NOMO-1 treated with dmso at 0.1 percent for 144 hours (cell line): ENCODE measurements around the gene MYOM3.

Experiments used
- DNase-seq: peaks from one replicate; lab custom pipeline; 2025; ENCODE audit not compliant: unreplicated experiment; lab: John Stamatoyannopoulos, UW

MYOM3 gene

DNA sequence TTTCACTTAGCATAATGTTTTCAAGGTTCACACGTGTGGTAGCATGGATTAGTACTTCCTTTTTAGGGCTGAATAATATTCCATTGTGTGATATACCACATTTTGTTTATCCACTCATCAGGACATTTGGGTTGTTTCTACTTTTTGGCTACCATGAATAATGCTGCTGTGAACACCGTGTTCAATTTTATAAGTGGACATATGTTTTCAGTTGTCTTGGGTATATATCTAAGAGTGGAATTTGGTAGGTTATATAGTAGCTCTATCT, 27.2 kb upstream of the MYOM3 start:
- DNase-seq: no peak

GRCh38 chr1:24138476-24139221, 26.7 kb upstream of the MYOM3 start:
- no peak for DNase-seq

DNA sequence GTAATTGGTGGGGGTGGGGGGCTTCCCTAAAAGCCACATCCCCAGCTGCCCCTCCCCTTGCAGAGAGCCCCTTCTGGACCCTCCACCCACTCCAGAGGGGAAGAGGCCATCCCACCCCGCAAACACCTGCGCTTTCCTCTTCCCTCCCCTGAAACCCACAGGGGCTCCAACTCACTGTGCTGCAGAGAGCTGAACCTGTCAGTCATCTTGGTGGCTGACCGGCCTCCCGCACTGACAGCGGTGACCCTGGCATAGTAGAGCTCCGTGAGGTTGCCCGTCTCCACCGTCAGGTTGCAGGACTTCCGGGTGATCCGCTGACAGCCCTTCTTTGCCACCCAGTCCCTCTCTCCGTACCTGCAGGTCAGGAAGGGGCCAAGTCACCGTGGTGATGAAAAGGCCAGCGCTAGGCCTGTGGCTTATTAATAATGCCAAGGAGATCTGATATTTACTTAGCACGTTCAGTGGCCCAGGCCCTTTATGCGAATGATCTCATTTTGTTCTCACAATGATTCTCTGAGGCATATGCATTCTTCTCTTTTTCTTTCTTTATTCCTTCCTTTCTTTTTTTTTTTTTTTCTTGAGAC, 25.1 kb upstream of the MYOM3 start:
- DNase-seq: no peak

GRCh38 chr1:24134376-24134775, 22.4 kb upstream of the MYOM3 start:
- DNase-seq: no peak

- DNase-seq: no peak
These were observed 21.9 kb upstream of the MYOM3 start for GRCh38 chr1:24133819-24134218.

DNA sequence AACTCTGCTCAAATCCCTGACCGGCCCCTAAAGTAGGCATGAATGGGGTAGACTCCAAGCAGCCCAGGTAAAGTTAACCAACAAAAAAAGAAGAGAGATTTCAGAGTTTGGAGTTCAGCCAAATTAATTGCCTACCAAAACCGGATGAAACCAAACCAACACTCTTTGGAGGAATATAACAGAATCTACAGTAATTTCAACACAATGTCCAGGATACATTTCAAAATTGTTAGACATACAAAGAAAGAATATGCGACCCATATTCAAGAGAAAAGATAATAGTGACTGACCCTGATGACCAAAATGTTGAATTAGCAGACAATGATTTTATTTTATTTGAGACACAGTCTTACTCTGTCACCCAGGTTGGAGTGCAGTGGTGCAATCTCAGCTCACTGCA, 18.4 kb upstream of the MYOM3 start:
- DNase-seq: no peak

DNA sequence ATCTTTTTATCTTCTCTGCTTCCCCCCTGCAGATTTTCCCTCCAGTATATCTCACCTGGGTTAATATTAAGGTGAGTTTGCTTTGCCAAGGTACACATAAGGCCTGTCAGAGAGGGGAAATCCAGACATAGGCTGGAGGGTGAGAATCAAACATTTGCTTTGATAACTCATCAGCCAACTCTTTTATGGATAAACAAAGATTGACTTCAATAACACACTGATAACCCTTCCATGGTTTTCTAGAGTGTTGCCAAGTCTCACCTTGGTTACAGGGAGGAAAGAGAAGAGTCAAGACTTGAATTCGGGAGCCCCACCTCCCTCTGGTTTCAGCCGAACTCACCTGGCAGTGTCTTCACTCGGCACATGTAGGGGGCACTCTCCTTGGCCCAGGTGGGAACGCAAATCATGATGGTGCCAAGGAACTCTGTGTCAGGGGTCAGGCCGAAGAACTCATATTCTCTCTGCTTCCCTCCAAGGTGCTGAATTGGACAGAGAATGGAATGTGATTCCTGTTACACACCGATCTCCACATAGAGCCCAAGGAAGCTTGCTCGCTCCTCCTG, 15.9 kb upstream of the MYOM3 start:
- no peak for DNase-seq

- no peak for DNase-seq
These were observed 15.3 kb upstream of the MYOM3 start for GRCh38 chr1:24127134-24127800.

DNA sequence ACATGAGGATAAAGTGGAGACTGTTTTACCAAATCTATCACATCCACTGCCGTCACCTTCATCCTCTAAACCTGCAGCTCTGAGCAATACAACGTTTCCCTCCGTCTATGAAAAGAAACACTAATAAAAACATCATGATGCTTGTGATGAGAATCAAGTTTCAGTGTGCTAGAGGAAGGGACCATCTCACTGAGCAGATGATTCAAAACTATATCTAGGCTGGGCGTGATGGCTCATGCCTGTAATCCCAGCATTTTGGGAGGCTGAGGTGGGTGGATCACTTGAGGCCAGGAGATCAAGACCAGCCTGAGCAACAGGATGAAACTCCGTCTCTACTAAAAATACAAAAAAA, 14.7 kb upstream of the MYOM3 start:
- DNase-seq: no peak

- DNase-seq: no peak
These were observed 14.2 kb upstream of the MYOM3 start for GRCh38 chr1:24126018-24126671.

- no peak for DNase-seq
These were observed 13.5 kb upstream of the MYOM3 start for GRCh38 chr1:24125456-24125855.

DNA sequence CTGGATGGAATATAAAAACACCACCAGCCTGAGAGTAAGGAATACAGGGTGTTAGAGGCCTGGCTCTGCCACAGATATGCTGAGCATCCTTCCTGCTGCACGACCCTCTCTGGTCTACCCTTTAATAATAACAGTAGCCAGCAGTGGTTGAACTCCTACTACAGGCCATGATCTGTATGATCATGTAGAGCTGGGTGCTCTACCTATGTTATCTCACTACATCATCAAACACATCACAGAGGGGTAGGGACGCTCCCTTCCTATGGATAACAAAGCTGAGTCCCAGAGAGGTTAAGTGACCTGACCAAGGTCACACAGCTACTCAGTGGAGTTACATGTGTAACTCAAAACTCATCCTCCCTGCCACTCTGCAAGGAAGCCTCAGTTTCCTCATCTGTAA, 13.0 kb upstream of the MYOM3 start:
- no peak for DNase-seq

DNA sequence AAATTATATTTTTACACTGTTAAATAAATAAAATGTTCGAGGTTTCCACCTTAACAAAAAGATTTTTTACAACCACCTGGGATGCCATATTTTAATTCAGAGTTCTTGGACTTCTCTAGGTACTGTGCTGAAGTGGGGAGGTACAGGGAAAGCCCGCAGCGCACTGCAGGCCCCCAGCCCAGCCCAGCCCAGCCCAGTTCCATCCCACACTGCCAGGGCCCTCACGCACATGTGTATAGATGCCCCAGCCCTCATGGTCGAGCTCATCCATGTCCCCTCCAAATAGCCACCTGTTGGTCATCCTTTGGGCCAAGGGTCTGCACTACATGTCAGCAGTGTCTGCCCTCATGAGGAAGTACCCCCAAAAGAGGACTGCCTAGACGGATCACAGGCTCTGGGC, 11.7 kb upstream of the MYOM3 start:
- DNase-seq: no peak

- DNase-seq: no peak
These were observed 10.8 kb upstream of the MYOM3 start for GRCh38 chr1:24122776-24123175.

- no peak for DNase-seq
These were observed 9.5 kb upstream of the MYOM3 start for GRCh38 chr1:24121406-24121805.

GRCh38 chr1:24120965-24121364, 9.0 kb upstream of the MYOM3 start:
- no peak for DNase-seq

GRCh38 chr1:24119859-24120756, 8.2 kb upstream of the MYOM3 start:
- DNase-seq: no peak

DNA sequence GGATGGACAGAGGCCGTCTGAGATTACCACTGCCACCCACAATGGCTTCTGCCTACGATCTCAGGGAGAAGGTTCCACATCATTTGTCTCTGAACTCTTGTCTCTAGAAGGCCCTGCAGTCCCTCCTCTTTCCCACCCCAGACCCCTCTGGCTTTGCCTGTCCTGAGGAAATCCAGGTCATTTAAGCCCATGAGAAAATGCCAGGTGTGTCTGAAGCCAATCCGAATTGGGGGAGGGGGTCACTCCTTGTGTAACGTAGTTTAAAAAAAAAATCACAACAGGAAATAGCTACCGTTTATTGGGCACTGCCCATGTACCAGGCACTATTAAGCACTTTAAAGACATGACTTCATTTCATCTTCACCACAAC, 7.5 kb upstream of the MYOM3 start:
- no peak for DNase-seq

DNA sequence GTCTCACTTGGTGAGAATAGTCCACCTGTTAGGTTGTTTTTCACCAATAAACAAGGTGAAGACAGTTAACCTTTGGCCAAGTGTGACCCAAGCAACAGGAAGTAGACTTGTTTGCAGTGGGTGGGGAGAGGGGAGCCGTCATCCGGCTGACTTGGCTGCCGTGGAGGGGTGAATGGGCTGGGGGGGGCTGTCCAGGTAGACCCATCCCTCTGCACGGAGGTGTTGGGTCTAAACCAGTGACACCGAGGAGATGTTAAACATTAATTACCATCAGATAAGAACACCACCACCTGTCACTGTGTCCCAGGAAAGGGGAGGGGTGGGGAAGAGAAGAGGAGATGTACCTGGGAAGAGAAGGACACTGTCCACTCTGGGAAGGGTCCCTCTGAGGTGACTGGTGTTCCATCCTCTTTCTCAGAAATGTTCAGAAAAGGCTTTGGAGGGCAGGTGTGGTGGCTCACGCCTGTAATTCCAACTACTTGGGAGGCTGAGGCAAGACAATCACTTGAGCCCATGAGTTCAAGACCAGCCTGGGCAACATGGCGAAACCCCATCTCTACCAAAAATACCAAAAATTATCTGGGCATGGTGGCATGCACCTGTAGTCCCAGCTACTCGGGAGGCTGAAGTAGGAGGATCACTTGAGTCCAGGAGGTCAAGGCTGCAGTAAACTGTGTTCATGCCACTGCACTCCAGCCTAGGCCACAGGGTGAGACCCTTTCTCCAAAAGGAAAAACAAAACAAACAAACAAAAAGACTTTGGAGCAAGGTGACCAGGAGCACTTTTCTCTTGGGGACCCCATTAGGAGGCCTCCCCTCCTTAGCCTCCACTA, 6.7 kb upstream of the MYOM3 start:
- DNase-seq: no peak

DNA sequence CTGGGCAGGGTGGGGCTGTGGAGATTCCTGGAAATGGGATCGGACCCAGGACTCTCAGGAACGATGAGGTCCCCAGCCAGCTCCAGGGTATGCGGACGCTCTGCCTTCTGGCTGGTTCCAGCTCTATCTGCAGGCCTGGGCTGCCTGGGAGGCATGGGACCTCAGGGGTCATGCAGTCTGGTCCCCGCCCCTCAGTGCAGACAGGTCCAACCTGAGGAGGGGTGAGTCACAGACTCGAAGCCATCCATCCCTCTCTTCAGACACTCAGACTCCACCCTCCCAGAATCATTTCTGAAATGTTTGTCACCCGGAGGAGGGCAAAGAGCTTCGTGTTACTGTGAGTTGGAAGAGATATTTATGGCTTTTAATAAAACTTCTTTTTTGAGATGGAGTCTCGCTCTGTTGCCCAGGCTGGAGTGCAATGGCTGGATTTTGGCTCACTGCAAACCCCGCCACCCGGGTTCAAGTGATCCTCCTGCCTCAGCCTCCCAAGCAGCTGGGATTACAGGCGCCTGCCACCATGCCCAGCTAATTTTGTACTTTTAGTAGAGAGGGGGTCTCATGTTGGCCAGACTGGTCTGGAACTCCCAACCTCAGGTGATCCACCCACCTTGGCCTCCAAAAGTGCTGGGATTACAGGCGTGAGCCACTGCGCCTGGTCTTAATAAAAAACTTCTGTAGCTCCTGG, 5.9 kb upstream of the MYOM3 start:
- DNase-seq: no peak
